OCI-LY3 (cell line): ENCODE measurements around the gene HIC1.
A peak's percentile ranks its signal among the peaks of the same experiment; 100 is the strongest.

Experiments
- H2AFZ ChIP-seq: fragments of 200-600, 300-600 bp; shearing (Covaris generic); 2 replicates; pipeline ENCODE4 v1.6.0; 2014; ENCODE audit warnings: antibody characterized with exemption, low read depth, low read length
- H3K27ac ChIP-seq: fragments of 200-600, 300-600 bp; sonication (generic); 2 replicates; pipeline ENCODE4 v1.5.1; 2014; ENCODE audit warnings: mild to moderate bottlenecking, low read length, moderate library complexity, mixed read lengths
- H3K27me3 ChIP-seq: fragments of 200-600, 300-600 bp; sonication (generic); 2 replicates; pipeline ENCODE4 v1.6.1; 2014; ENCODE audit warnings: low read depth, low read length, mixed read lengths
- H3K36me3 ChIP-seq: fragments of 200-600, 300-600 bp; sonication (generic); replicated peaks from 2 replicates; pipeline ENCODE3; 2014; ENCODE audit warnings: low read depth, low read length, mixed read lengths
- H3K4me1 ChIP-seq: fragments of 300-600, 200-600 bp; sonication (generic); 2 replicates; pipeline ENCODE4 v1.6.1; 2014; ENCODE audit warnings: low read length, mixed read lengths
- H3K4me2 ChIP-seq: fragments of 200-600, 300-600 bp; sonication (generic); 2 replicates; pipeline ENCODE4 v1.6.1; 2014; ENCODE audit warnings: low read length, mixed read lengths
- H3K4me3 ChIP-seq: fragments of 300-600, 200-600 bp; sonication (generic); 2 replicates; pipeline ENCODE4 v1.5.1; 2014; ENCODE audit warnings: antibody characterized with exemption, mild to moderate bottlenecking, low read length, moderate library complexity
- H3K79me2 ChIP-seq: fragments of 300-600, 200-600 bp; shearing (Covaris generic); 2 replicates; pipeline ENCODE4 v1.6.1; 2014; ENCODE audit warnings: mild to moderate bottlenecking, low read length, mixed read lengths
- H3K9ac ChIP-seq: fragments of 300-600, 200-600 bp; shearing (Covaris generic); 2 replicates; pipeline ENCODE4 v1.6.0; 2014; ENCODE audit warnings: mild to moderate bottlenecking, low read length, moderate library complexity
- H3K9me3 ChIP-seq: fragments of 200-600, 300-600 bp; shearing (Covaris generic); 2 replicates; pipeline ENCODE4 v1.6.1; 2014; ENCODE audit warnings: low read length, mixed read lengths; ENCODE audit not compliant: insufficient read depth
- H4K20me1 ChIP-seq: fragments of 200-600, 300-600 bp; sonication (generic); 2 replicates; pipeline ENCODE4 v1.6.1; 2016; ENCODE audit warnings: low read length, mixed read lengths; ENCODE audit not compliant: insufficient read depth
- CTCF ChIP-seq: fragments of 200-600, 300-600 bp; sonication (generic); IDR thresholded peaks from 2 replicates; pipeline ENCODE4 v1.5.1; 2014; ENCODE audit warnings: antibody characterized with exemption, low read length, low read depth
- EZH2phosphoT487 ChIP-seq: fragments of 200-600 bp; shearing (Covaris generic); IDR thresholded peaks from 2 replicates; pipeline ENCODE4 v1.6.1; 2018; ENCODE audit warnings: antibody characterized with exemption, mixed run types, low read depth

Gene HIC1

DNA sequence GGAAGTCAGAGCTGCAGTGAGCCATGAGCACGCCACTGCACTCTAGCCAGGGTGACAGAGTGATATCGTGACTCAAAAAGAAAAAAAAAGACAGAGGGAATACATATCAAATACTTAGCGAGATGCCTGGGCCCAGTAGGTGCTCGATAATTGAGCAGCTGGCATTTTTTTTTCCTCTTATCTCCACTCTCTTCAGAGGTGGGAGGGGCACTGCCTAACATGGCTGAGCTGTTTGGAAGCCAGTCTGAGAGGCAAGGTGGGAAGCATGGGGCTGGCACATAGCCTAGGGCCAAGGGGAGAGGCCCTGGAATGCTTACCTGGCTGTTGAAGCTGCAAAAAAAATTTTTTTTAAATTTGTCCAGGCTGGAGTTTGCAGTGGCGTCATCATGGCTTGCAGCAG is 38.4 kb downstream of the HIC1 start:
- H2AFZ ChIP-seq, result no peak overlapping the region
- no peaks in the 10 kb centered on the region for H3K79me2 ChIP-seq
- H3K27me3 ChIP-seq, result peaks cover 11% of the 10 kb centered on the region; the same call in 1 of the 2 replicates
- peaks cover 22% of the 10 kb centered on the region for H3K4me1 ChIP-seq
- no peaks in the 10 kb centered on the region for H3K36me3 ChIP-seq
- no peak overlapping the region for H3K4me2 ChIP-seq
- no peaks in the 10 kb centered on the region for H3K9me3 ChIP-seq
- H3K4me3 ChIP-seq, result no peak overlapping the region
- TF ChIP-seq EZH2phosphoT487, result no peak
- no peak for TF ChIP-seq CTCF
- no peaks in the 10 kb centered on the region for H4K20me1 ChIP-seq
- H3K9ac ChIP-seq, result no peak overlapping the region
- H3K27ac ChIP-seq, result no peak overlapping the region

- H3K36me3 ChIP-seq, result no peaks in the 10 kb centered on the region
- no peaks in the 10 kb centered on the region for H3K9me3 ChIP-seq
- no peak overlapping the region for H2AFZ ChIP-seq
- TF ChIP-seq EZH2phosphoT487, result no peak
- peak; percentile 39 for TF ChIP-seq CTCF
- no peak overlapping the region for H3K9ac ChIP-seq
- H3K4me1 ChIP-seq, result peaks cover 12% of the 10 kb centered on the region
- no peak overlapping the region for H3K27ac ChIP-seq
- H3K4me2 ChIP-seq, result no peak overlapping the region
- H3K27me3 ChIP-seq, result peaks cover 7% of the 10 kb centered on the region; the same call in 1 of the 2 replicates
- no peaks in the 10 kb centered on the region for H3K79me2 ChIP-seq
- no peaks in the 10 kb centered on the region for H4K20me1 ChIP-seq
- H3K4me3 ChIP-seq, result no peak overlapping the region
These were observed 40.1 kb downstream of the HIC1 start for GRCh38 chr17:2094891-2095535.

GRCh38 chr17:2095536-2095910 is 40.6 kb downstream of the HIC1 start:
- H3K9me3 ChIP-seq, result no peaks in the 10 kb centered on the region
- no peak overlapping the region for H2AFZ ChIP-seq
- no peak overlapping the region for H3K4me3 ChIP-seq
- H3K9ac ChIP-seq, result no peak overlapping the region
- no peaks in the 10 kb centered on the region for H4K20me1 ChIP-seq
- no peak overlapping the region for H3K4me2 ChIP-seq
- H3K27ac ChIP-seq, result no peak overlapping the region
- 0 out of 2 replicates have a peak, but pooled peaks cover 4% of the 10 kb centered on the region for H3K27me3 ChIP-seq
- no peaks in the 10 kb centered on the region for H3K79me2 ChIP-seq
- H3K4me1 ChIP-seq, result peaks cover 7% of the 10 kb centered on the region
- TF ChIP-seq CTCF, result no peak
- TF ChIP-seq EZH2phosphoT487, result no peak
- H3K36me3 ChIP-seq, result no peaks in the 10 kb centered on the region

- Histone ChIP-seq H3K27ac (no peak overlapping the region), H3K4me1 (no peaks in the 10 kb centered on the region), H3K27me3 (no peaks in the 10 kb centered on the region), H3K4me3 (no peak overlapping the region), H3K36me3 (no peaks in the 10 kb centered on the region), H3K9me3 (no peaks in the 10 kb centered on the region), H3K79me2 (no peaks in the 10 kb centered on the region), H3K9ac (no peak overlapping the region), H3K4me2 (no peak overlapping the region), H4K20me1 (no peaks in the 10 kb centered on the region), H2AFZ (no peak overlapping the region)
- TF ChIP-seq CTCF (no peak), EZH2phosphoT487 (no peak)
These were observed 46.8 kb downstream of the HIC1 start for GRCh38 chr17:2101448-2102257.
